Hindlimb muscle (tissue), 1 donor: ENCODE data around the gene GRK5. TPM values are rescaled to one million over a fixed set of nuclear protein-coding genes. Genes with fewer than 3 reads are reported as not detected.
"Not testable (repeated sequence)": the region's sequence is repeated elsewhere in the genome, so short reads cannot be mapped to it uniquely, and the experiment has no call there.

ENCODE experiments used
- DNase-seq: peaks from one replicate; pipeline ENCODE4 v3.0.0-alpha.2; 2013
- polyA plus RNA-seq: library from polyadenylated mRNA; unstranded; fragments of 120-200 nt; gene quantifications from one replicate; pipeline ENCODE4 v1.2.1, GENCODE V29; 2013; ENCODE audit not compliant: insufficient read length

GRK5 gene
- polyA plus RNA-seq, 1 donor = 19.1 TPM

- DNase-seq = no peak
These were observed 15.2 kb downstream of the GRK5 start for GRCh38 chr10:119222537-119222936.

DNA sequence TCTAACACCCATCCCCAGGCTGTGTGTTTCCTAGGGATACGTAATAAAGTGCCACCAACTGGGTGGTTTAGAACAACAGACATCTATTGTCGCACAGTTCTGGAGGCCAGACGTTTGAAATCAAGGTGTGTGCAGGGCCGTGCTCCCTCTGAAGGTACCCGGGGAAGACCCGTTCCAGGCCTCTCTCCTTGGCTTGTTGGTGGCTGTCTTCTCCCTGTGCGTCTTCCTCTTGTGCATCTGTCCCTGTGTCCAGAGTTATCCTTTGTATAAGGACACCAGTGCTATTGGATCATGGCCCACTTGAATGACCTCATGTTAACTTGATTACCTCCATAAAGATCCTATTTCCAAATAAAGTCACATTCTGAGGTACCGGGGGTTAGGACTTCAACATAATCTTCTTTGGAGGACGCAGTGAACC lies 15.6 kb downstream of the GRK5 start:
- DNase-seq = no peak

- DNase-seq = no peak
These were observed 17.8 kb downstream of the GRK5 start for GRCh38 chr10:119225083-119225658.

GRCh38 chr10:119227825-119228224 lies 20.5 kb downstream of the GRK5 start:
- DNase-seq = no peak

- no peak for DNase-seq
These were observed 24.3 kb downstream of the GRK5 start for GRCh38 chr10:119231654-119232053.

- DNase-seq = not testable (repeated sequence)
These were observed 25.1 kb downstream of the GRK5 start for GRCh38 chr10:119232439-119232838.

GRCh38 chr10:119233123-119233820 lies 25.9 kb downstream of the GRK5 start:
- DNase-seq = no peak

- no peak for DNase-seq
These were observed 26.4 kb downstream of the GRK5 start for GRCh38 chr10:119233821-119234220.

- DNase-seq = no peak
These were observed 28.0 kb downstream of the GRK5 start for GRCh38 chr10:119235356-119235755.

DNA sequence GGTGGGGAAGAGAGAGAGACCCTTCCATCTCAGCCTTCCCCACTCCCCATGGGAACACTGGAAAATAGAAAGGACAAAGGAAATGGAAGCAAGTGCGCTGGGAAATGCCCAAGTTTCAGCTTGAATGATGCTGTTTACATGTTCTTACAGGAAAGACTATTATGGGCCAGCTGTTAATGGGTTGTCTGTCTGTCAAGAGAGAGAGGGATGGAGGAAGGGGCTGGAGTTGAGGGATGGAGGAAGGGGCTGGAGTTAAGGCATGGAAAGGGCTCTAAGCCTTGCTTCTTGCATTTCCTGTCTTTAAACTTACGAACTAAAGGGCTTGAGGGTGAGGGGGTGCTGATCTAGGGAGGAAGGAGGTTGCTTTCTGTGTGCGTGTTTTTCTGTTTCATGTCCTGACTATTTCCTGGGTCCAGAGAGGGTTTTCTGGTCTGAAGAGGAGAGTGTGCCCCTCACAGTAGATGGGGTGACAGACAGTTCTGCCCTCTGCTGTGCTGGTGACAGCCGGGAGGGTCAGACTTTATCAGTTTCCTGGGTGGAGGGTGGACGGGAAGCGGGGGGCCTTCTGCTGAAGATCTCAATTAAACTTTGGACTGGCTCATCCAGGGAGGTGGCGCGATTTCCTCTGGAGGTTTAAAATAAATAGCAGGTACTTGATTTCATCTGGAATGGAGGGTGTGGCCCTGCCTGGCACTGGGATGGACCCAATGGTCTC lies 30.5 kb downstream of the GRK5 start:
- DNase-seq = no peak

DNA sequence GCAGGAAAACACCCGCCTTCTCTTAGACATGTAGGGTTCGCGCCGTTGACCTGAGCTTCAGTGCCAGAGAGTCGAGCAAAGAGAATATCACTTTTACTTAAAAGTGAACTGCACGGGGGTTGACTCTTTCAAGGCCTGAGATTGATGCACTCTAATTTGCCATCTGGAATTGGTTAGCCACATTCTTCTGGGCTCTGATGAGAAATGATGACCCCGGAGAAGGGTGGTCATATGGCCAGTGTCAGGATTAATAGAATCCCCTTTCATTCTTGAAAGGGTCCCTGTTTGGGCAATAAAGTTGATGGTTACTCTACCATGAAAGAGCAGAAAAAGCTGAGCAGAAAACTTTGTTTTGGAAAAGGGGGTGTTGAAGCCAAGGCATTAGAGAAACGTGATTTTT lies 31.2 kb downstream of the GRK5 start:
- no peak for DNase-seq

DNA sequence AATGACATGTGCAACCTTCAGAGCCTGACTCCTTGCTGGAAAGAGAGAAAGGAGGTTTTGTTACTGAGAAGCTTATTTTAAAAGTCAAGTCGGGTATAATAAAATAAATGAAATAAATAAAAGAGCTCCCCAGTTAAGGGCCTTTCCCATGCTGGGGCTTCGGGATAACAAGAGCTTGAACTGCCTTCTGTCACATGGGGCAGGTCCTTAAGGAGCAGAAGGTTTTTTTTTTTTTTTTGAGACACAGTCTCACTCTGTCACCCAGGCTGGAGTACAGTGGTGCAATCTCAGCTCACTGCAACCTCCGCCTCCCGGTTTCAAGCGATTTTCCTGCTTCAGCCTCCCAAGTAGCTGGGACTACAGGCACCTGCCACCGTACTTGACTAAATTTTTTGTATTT lies 31.6 kb downstream of the GRK5 start:
- not testable (repeated sequence) for DNase-seq

- DNase-seq = not testable (repeated sequence)
These were observed 32.3 kb downstream of the GRK5 start for GRCh38 chr10:119239630-119240029.

DNA sequence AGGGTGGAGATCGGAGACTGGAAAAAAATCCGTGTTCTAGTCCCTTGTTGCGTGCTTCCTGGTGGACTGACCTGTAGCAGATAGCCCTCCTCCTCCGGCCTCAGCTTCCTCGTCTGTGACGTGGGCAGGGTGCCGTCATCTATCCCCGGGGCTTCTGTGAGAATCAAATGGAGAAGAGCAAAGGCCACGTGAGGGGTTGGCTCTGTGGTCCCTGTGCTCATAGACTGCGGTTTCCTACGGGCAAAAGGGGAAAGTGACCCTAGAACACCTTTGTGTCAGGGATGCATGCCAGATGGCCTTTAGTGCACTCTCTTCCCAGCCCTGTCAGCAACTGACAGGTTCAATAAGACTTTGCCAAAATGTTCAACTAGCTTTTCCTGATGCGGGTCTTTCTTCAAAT lies 33.7 kb downstream of the GRK5 start:
- no peak for DNase-seq

GRCh38 chr10:119242186-119242585 lies 34.8 kb downstream of the GRK5 start:
- no peak for DNase-seq

DNA sequence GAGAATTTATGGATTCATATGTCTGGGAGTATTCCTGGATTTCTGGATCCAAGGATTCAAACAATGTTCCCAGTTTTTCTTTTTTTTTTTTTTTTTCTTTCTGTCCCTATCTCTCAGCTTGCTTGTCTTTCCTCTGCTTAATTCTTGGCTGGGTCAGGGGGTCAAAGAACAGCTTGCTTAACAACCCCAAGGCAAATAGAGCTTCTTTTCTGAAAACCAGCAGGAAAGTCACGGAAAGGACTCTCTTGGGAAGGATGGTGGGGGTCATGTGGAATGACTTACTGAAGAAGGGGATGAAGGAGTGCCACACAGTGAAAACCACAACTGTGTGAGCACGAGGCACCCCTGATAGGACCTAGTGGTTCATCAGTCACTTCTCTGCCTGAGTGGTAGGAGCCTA lies 36.1 kb downstream of the GRK5 start:
- no peak for DNase-seq

- no peak for DNase-seq
These were observed 36.6 kb downstream of the GRK5 start for GRCh38 chr10:119243967-119244366.

DNA sequence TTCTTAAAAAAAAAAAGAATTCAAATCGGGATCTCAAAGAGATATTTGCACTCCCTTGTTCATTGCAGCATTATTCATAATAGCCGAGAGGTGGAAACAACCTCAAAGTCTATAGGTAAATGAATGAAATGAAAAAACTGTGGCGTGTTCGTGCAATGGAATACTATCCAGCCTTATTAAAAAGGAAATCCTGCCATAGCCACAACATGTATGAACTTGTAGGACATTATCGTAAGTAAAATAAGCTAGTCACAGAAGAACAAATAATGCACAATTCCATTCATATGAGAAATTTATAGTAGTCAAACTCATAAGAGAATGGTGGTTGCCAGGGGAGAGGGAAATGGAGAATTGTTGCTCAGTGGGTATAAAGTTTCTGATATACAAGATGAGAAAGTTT lies 37.9 kb downstream of the GRK5 start:
- no peak for DNase-seq

GRCh38 chr10:119246862-119247549 lies 39.6 kb downstream of the GRK5 start:
- no peak for DNase-seq

GRCh38 chr10:119247550-119247894 lies 40.2 kb downstream of the GRK5 start:
- no peak for DNase-seq

DNA sequence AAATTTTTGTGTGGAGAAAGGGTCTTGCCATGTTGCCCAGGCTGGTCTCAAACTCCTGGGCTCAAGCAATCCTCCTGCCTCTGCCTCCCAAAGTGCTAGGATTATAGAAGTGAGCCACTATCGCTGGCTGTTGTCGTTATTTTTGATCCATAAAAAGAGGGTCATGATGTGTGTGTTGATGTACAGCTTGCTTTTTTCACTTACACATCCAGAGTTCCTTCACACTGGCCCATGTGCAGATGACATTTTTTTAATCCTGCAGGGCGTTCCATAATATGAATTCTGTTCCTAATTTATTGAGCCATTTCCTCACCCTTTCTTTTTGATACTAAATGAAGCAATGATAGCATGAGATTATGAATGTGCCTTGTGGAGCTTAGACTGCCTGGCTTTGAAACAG lies 40.8 kb downstream of the GRK5 start:
- DNase-seq = no peak

GRCh38 chr10:119248681-119249080 lies 41.3 kb downstream of the GRK5 start:
- no peak for DNase-seq

- DNase-seq = no peak
These were observed 43.4 kb downstream of the GRK5 start for GRCh38 chr10:119250641-119251314.
